Esophagus squamous epithelium (tissue), 4 donors: ENCODE results near the gene MAB21L4.

Source experiments
- POLR2A ChIP-seq, 4 donors: fragments of 450-650 bp; IDR thresholded peaks; one replicate each; pipeline ENCODE4 v1.6.1; 2017; ENCODE audit warnings: antibody characterized with exemption in 4 of 4, mild to moderate bottlenecking in 4 of 4, moderate library complexity in 3 of 4
- TF ChIP-seq, protein P1 (sequence below), 6 experiments: fragments of 450-650 bp in 4 of 6; fragments of 200-600 bp in 2 of 6; sonication (generic) in 2 of 6; IDR thresholded peaks; one replicate each; pipeline ENCODE4 v1.5.1; 2016 to 2019; ENCODE audit warnings: antibody characterized with exemption in 6 of 6, mild to moderate bottlenecking in 4 of 6, moderate library complexity in 4 of 6

DNA sequence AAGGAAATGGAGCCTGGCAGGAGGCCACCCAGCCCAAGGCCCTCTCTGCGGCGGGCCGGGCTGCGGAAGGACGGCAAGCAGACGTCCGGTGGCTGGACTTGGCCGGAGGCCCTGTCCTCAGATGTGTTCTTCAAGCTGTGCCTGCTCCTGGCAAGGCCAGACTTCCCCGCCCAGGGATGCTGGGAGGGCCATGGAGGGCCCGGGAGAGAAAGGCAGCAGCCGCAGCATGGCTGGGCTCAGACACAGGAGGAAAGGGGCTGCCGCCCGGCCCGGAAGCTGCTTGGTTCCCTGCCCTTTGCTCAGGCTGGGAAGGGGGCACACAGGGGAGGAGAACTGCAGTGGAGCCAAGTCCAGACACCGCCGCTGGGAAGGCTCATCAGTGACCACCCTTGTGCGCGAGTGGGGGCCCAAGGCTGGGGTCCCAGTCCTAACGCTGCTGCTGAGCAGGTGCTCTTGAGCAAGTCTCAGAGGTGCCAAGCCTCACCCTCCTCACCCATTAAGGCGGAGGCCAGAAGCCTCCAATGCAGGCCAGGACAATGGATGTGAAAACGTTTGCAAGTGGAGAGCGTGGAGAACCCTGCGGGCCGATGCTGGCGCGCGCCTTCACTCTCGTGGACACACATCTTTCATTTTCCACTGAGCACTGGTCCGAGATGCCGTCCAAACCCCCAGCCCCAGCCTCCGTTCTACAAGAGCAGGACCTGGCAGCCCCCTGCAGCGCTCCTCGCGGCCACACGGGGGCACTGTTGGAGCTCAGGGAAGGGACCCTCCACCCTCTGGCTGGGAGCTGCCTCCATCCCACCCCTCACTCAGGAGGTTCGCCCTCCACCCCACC, 18.1 kb upstream of the MAB21L4 start:
- TF ChIP-seq, protein P1, sequence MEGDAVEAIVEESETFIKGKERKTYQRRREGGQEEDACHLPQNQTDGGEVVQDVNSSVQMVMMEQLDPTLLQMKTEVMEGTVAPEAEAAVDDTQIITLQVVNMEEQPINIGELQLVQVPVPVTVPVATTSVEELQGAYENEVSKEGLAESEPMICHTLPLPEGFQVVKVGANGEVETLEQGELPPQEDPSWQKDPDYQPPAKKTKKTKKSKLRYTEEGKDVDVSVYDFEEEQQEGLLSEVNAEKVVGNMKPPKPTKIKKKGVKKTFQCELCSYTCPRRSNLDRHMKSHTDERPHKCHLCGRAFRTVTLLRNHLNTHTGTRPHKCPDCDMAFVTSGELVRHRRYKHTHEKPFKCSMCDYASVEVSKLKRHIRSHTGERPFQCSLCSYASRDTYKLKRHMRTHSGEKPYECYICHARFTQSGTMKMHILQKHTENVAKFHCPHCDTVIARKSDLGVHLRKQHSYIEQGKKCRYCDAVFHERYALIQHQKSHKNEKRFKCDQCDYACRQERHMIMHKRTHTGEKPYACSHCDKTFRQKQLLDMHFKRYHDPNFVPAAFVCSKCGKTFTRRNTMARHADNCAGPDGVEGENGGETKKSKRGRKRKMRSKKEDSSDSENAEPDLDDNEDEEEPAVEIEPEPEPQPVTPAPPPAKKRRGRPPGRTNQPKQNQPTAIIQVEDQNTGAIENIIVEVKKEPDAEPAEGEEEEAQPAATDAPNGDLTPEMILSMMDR (IDR thresholded peaks at IDR 0.05): peak; percentile 62 to 93 (median 79)
- TF ChIP-seq POLR2A (IDR thresholded peaks at IDR 0.05): no peak
